ENCODE measurements around the gene FADS2. TPM values are rescaled to one million over a fixed set of nuclear protein-coding genes. Genes with fewer than 3 reads are reported as not detected.

The FADS2 gene
- total RNA-seq, 1 experiment from 2014 or later, result 17.1 TPM

DNA sequence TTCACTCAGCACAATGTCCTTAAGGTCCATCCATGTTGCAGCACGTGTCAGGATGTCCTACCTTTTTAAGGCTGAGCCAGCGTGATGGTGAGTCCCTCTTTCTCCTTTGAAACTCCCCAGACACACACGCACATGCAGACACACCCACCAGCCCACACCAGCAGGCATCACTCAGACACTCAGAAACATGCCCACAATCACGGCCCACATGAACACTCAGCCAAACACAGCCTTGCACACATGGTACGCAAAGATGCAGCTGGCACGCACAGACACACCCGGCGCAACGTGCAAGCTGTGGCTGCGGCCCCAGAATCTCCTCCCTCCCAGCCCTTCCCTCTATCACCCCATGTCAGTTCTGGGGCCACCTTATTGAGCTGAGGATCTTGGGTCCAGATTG, 55.2 kb downstream of the FADS2 start:
- Histone ChIP-seq H3K79me2 (ENCODE audit: insufficient read depth, low read length) (no peaks in the 10 kb centered on the region), H4K20me1 (ENCODE audit: insufficient read depth) (no peaks in the 10 kb centered on the region), H3K9me2 (ENCODE audit: insufficient read depth) (no peaks in the 10 kb centered on the region), H3K9ac (ENCODE audit: low read length) (no peak overlapping the region), H3K9me3 (ENCODE audit: control insufficient read depth in 1 of 2, insufficient read depth in 1 of 2, low read depth in 1 of 2, low read length in 2 of 2) (peaks cover 0 to 6% of the 10 kb centered on the region in 2 experiments; a peak in 1 of 4 replicates), H3K4me2 (ENCODE audit: low read length) (no peak overlapping the region), H2AFZ (ENCODE audit: low read depth, low read length, poor library complexity, severe bottlenecking) (no peak overlapping the region), H3K27me3 (ENCODE audit: insufficient read depth, low read length) (no peaks in the 10 kb centered on the region), H3K4me1 (ENCODE audit: control insufficient read depth in 1 of 2, insufficient read depth in 2 of 2, low read length in 2 of 2) (peaks cover 11 to 20% of the 10 kb centered on the region in 2 experiments; a peak in 3 of 4 replicates), H3K27ac (ENCODE audit: low read depth, low read length) (no peak overlapping the region), H3K36me3 (ENCODE audit: control insufficient read depth in 1 of 2, insufficient read depth in 2 of 2, low read length in 2 of 2) (peaks cover 0 to 3% of the 10 kb centered on the region in 2 experiments; a peak in 2 of 4 replicates), H3K4me3 (replicated peaks in 1 of 2; ENCODE audit: low read depth in 1 of 2, low read length in 2 of 2) (no peak overlapping the region)
- no TSS peak for BruUV-seq (replicated peaks)
- TF ChIP-seq, protein P1, sequence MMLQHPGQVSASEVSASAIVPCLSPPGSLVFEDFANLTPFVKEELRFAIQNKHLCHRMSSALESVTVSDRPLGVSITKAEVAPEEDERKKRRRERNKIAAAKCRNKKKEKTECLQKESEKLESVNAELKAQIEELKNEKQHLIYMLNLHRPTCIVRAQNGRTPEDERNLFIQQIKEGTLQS (IDR thresholded peaks at IDR 0.05), result no peak
- TF ChIP-seq RAD21 (IDR thresholded peaks at IDR 0.05; ENCODE audit: low read depth), result no peak
- TF ChIP-seq, protein P2, sequence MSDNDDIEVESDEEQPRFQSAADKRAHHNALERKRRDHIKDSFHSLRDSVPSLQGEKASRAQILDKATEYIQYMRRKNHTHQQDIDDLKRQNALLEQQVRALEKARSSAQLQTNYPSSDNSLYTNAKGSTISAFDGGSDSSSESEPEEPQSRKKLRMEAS (IDR thresholded peaks at IDR 0.05), result no peak
- TF ChIP-seq POLR2AphosphoS5 (IDR thresholded peaks at IDR 0.05; ENCODE audit: low read depth, low read length), result no peak
- TF ChIP-seq TCF7L2 (IDR thresholded peaks at IDR 0.05; ENCODE audit: borderline replicate concordance, extremely low read depth, insufficient read depth, insufficient read length), result no peak
- no peak for TF ChIP-seq ZFX (IDR thresholded peaks at IDR 0.05)
- TF ChIP-seq, protein P3, sequence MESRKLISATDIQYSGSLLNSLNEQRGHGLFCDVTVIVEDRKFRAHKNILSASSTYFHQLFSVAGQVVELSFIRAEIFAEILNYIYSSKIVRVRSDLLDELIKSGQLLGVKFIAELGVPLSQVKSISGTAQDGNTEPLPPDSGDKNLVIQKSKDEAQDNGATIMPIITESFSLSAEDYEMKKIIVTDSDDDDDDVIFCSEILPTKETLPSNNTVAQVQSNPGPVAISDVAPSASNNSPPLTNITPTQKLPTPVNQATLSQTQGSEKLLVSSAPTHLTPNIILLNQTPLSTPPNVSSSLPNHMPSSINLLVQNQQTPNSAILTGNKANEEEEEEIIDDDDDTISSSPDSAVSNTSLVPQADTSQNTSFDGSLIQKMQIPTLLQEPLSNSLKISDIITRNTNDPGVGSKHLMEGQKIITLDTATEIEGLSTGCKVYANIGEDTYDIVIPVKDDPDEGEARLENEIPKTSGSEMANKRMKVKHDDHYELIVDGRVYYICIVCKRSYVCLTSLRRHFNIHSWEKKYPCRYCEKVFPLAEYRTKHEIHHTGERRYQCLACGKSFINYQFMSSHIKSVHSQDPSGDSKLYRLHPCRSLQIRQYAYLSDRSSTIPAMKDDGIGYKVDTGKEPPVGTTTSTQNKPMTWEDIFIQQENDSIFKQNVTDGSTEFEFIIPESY (IDR thresholded peaks at IDR 0.05; ENCODE audit: extremely low read depth, insufficient replicate concordance, low read length), result no peak
- ChIA-PET POLR2A (no interaction called here), RAD21 (ENCODE audit: low non-redundant PET in 1 of 2, low total read pairs in 2 of 2, uncharacterized antibody in 2 of 2, unreplicated experiment in 2 of 2) (no interaction called here), CTCF (no interaction called here)
- ATAC-seq (no peak), DNase-seq (ENCODE audit: low read depth, low spot score) (no peak)
- intact Hi-C loops (cut with micrococcal nuclease), result no loop called here

Measured in HCT116 (cell line).